Adipocyte (in vitro differentiated cells): ENCODE measurements around the gene ZBTB11.
"Not testable (repeated sequence)": the region's sequence is repeated elsewhere in the genome, so short reads cannot be mapped to it uniquely, and the experiment has no call there.

Source experiments
- DNase-seq: peaks from one replicate; pipeline ENCODE4 v3.0.0-alpha.2; 2015; ENCODE audit warnings: low read depth
- H3K27me3 ChIP-seq: replicated peaks from 2 replicates; pipeline ENCODE4 v1.7.0; 2013; ENCODE audit warnings: mild to moderate bottlenecking, low read length, moderate library complexity; ENCODE audit not compliant: control insufficient read depth, insufficient read depth
- H3K36me3 ChIP-seq: 2 replicates; pipeline ENCODE4 v1.7.0; 2013; ENCODE audit warnings: low read length, mild to moderate bottlenecking, moderate library complexity; ENCODE audit not compliant: control insufficient read depth, insufficient read depth, severe bottlenecking
- H3K4me1 ChIP-seq: 2 replicates; pipeline ENCODE4 v1.7.0; 2013; ENCODE audit warnings: mild to moderate bottlenecking, low read length, moderate library complexity; ENCODE audit not compliant: control insufficient read depth, insufficient read depth
- H3K4me3 ChIP-seq: 2 replicates; pipeline ENCODE4 v1.7.0; 2013; ENCODE audit warnings: mild to moderate bottlenecking, low read length, moderate library complexity
- H3K9ac ChIP-seq: 2 replicates; pipeline ENCODE4 v1.7.0; 2013; ENCODE audit warnings: mild to moderate bottlenecking, low read length, moderate library complexity
- H3K9me3 ChIP-seq: 2 replicates; pipeline ENCODE4 v1.7.0; 2013; ENCODE audit warnings: mild to moderate bottlenecking, low read length, moderate library complexity; ENCODE audit not compliant: control insufficient read depth

ZBTB11 gene

GRCh38 chr3:101709126-101709525 lies 32.2 kb upstream of the ZBTB11 start:
- Histone ChIP-seq H3K36me3 (no peaks in the 10 kb centered on the region), H3K4me1 (no peaks in the 10 kb centered on the region), H3K9ac (no peak overlapping the region), H3K9me3 (no peaks in the 10 kb centered on the region), H3K27me3 (no peaks in the 10 kb centered on the region), H3K4me3 (no peak overlapping the region)
- DNase-seq = no peak

GRCh38 chr3:101704639-101705038 lies 27.7 kb upstream of the ZBTB11 start:
- H3K4me3 ChIP-seq, DNase-seq: not testable (repeated sequence)

GRCh38 chr3:101703169-101703568 lies 26.2 kb upstream of the ZBTB11 start:
- no peak overlapping the region for H3K4me3 ChIP-seq

More at GRCh38 chr3:101704639-101705038, 27.7 kb upstream of the ZBTB11 start:
- not testable (repeated sequence) for H3K9ac ChIP-seq, H3K4me1 ChIP-seq, H3K9me3 ChIP-seq, H3K36me3 ChIP-seq, H3K27me3 ChIP-seq

GRCh38 chr3:101702726-101703125 lies 25.8 kb upstream of the ZBTB11 start:
- H3K9me3 ChIP-seq = no peaks in the 10 kb centered on the region
- H3K4me3 ChIP-seq = no peak overlapping the region
- no peak for DNase-seq
- H3K36me3 ChIP-seq = no peaks in the 10 kb centered on the region
- H3K9ac ChIP-seq = no peak overlapping the region
- H3K27me3 ChIP-seq = no peaks in the 10 kb centered on the region
- no peaks in the 10 kb centered on the region for H3K4me1 ChIP-seq

More at GRCh38 chr3:101703169-101703568, 26.2 kb upstream of the ZBTB11 start:
- H3K9ac ChIP-seq = no peak overlapping the region
- H3K9me3 ChIP-seq = no peaks in the 10 kb centered on the region
- DNase-seq = no peak
- H3K36me3 ChIP-seq = no peaks in the 10 kb centered on the region
- H3K27me3 ChIP-seq = no peaks in the 10 kb centered on the region
- H3K4me1 ChIP-seq = no peaks in the 10 kb centered on the region

- H3K27me3 ChIP-seq = no peaks in the 10 kb centered on the region
- no peaks in the 10 kb centered on the region for H3K36me3 ChIP-seq
- H3K4me1 ChIP-seq = no peaks in the 10 kb centered on the region
- DNase-seq = no peak
- H3K4me3 ChIP-seq = no peak overlapping the region
- no peak overlapping the region for H3K9ac ChIP-seq
- H3K9me3 ChIP-seq = no peaks in the 10 kb centered on the region
Measured at GRCh38 chr3:101701696-101702634, 25.0 kb upstream of the ZBTB11 start.

GRCh38 chr3:101695779-101696372 lies 18.9 kb upstream of the ZBTB11 start:
- no peaks in the 10 kb centered on the region for H3K36me3 ChIP-seq
- no peaks in the 10 kb centered on the region for H3K9me3 ChIP-seq
- no peaks in the 10 kb centered on the region for H3K27me3 ChIP-seq
- H3K9ac ChIP-seq = no peak overlapping the region
- no peaks in the 10 kb centered on the region for H3K4me1 ChIP-seq
- DNase-seq = peak; percentile 88
- no peak overlapping the region for H3K4me3 ChIP-seq

GRCh38 chr3:101694836-101695235 lies 17.9 kb upstream of the ZBTB11 start:
- not testable (repeated sequence) for DNase-seq, H3K9me3 ChIP-seq, H3K4me1 ChIP-seq, H3K27me3 ChIP-seq, H3K36me3 ChIP-seq, H3K9ac ChIP-seq, H3K4me3 ChIP-seq

- not testable (repeated sequence) for H3K4me3 ChIP-seq, H3K9me3 ChIP-seq, H3K36me3 ChIP-seq, H3K27me3 ChIP-seq, H3K9ac ChIP-seq
- DNase-seq = peak; percentile 42
- peaks cover 12% of the 10 kb centered on the region for H3K4me1 ChIP-seq
Measured at GRCh38 chr3:101693540-101693939, 16.6 kb upstream of the ZBTB11 start.

GRCh38 chr3:101691685-101692671 lies 15.0 kb upstream of the ZBTB11 start:
- peaks cover 18% of the 10 kb centered on the region for H3K4me1 ChIP-seq
- DNase-seq, H3K36me3 ChIP-seq, H3K4me3 ChIP-seq, H3K9ac ChIP-seq, H3K9me3 ChIP-seq, H3K27me3 ChIP-seq: not testable (repeated sequence)

- Histone ChIP-seq H3K4me1 (peaks cover 18% of the 10 kb centered on the region), H3K9ac (no peak overlapping the region), H3K9me3 (no peaks in the 10 kb centered on the region), H3K36me3 (no peaks in the 10 kb centered on the region), H3K4me3 (no peak overlapping the region), H3K27me3 (no peaks in the 10 kb centered on the region)
- DNase-seq = no peak
Measured at GRCh38 chr3:101690972-101691371, 14.0 kb upstream of the ZBTB11 start.

GRCh38 chr3:101689286-101689685 lies 12.4 kb upstream of the ZBTB11 start:
- Histone ChIP-seq H3K9ac (peak overlapping the region; percentile 48), H3K36me3 (peaks cover 14% of the 10 kb centered on the region), H3K9me3 (no peaks in the 10 kb centered on the region), H3K4me3 (no peak overlapping the region), H3K27me3 (no peaks in the 10 kb centered on the region), H3K4me1 (peaks cover 29% of the 10 kb centered on the region)
- DNase-seq = no peak
